Smooth muscle cell of the coronary artery (primary cell): ENCODE measurements around the gene TMEM263. TPM values are rescaled to one million over a fixed set of nuclear protein-coding genes. Genes with fewer than 3 reads are reported as not detected.

Source experiments
- total RNA-seq: library from RNA; depleted of rRNA; stranded (reverse); fragments of >200 nt; gene quantifications from 2 replicates; pipeline ENCODE4 v1.2.3, GENCODE V29; 2014; ENCODE audit warnings: low replicate concordance

Gene TMEM263
- 119 and 120 TPM in 2 replicates for total RNA-seq

GRCh38 chr12:106955377-106956047, at the start of gene TMEM263:
Gene TMEM263, plus strand, starts transcription at chr12:106955907. Its CDS starts 11,210 bp downstream, at chr12:106967117.

GRCh38 chr12:106986625-106987389, 31.1 kb downstream of the TMEM263 start, which contains the start of gene MTERF2:
Gene MTERF2, minus strand, starts transcription at chr12:106987146. Its CDS starts 8,432 bp downstream, at chr12:106978714.

Other genes with a start within 250 kb of the TMEM263 start
- 8.9 and 18.4 TPM in 2 replicates for gene RIC8B, start 181.2 kb upstream of the TMEM263 start, total RNA-seq
- 2.6 and 5.4 TPM in 2 replicates for gene MTERF2, start 31.2 kb downstream of the TMEM263 start, total RNA-seq
- 2.8 and 13.2 TPM in 2 replicates for gene CRY1, start 137.6 kb downstream of the TMEM263 start, total RNA-seq